ENCODE measurements around the gene CEP170B. TPM values are rescaled to one million over a fixed set of nuclear protein-coding genes. Genes with fewer than 3 reads are reported as not detected.
"Not testable (repeated sequence)": the region's sequence is repeated elsewhere in the genome, so short reads cannot be mapped to it uniquely, and the experiment has no call there.

The CEP170B gene
- total and polyA plus RNA-seq, 4 donors = 1.5 to 10.9 (median 6.7) TPM

GRCh38 chr14:104836171-104836935, 28.7 kb upstream of the CEP170B start:
- H3K9me3 ChIP-seq (ENCODE audit: control insufficient read depth in 4 of 4, low read length in 3 of 4); H3K36me3 ChIP-seq (ENCODE audit: control insufficient read depth in 4 of 4, insufficient read depth in 3 of 4, low read depth in 1 of 4, low read length in 3 of 4); H3K4me3 ChIP-seq (ENCODE audit: low read depth in 1 of 3, low read length in 3 of 3); H3K4me1 ChIP-seq (ENCODE audit: control insufficient read depth in 4 of 4, insufficient read depth in 4 of 4, low read length in 3 of 4); H3K27ac ChIP-seq (ENCODE audit: low read depth in 1 of 2, low read length in 2 of 2); H3K27me3 ChIP-seq (ENCODE audit: control insufficient read depth in 4 of 4, insufficient read depth in 4 of 4, low read length in 3 of 4); DNase-seq (ENCODE audit: low spot score); H3K9ac ChIP-seq (ENCODE audit: low read depth in 1 of 2, low read length in 2 of 2): not testable (repeated sequence)
- 95% methylated on average over 40 of the region's 41 CpGs for WGBS

- Histone ChIP-seq H3K4me1 (ENCODE audit: control insufficient read depth in 4 of 4, insufficient read depth in 4 of 4, low read length in 3 of 4) (peaks cover 5 to 16% (median 12%) of the 10 kb centered on the region in 4 donors), H3K36me3 (ENCODE audit: control insufficient read depth in 4 of 4, insufficient read depth in 3 of 4, low read depth in 1 of 4, low read length in 3 of 4) (no peaks in the 10 kb centered on the region), H3K4me3 (ENCODE audit: low read depth in 1 of 3, low read length in 3 of 3) (no peak overlapping the region), H3K27me3 (ENCODE audit: control insufficient read depth in 4 of 4, insufficient read depth in 4 of 4, low read length in 3 of 4) (peaks cover 0 to 11% (median 3%) of the 10 kb centered on the region in 4 donors), H3K9ac (ENCODE audit: low read depth in 1 of 2, low read length in 2 of 2) (no peak overlapping the region), H3K27ac (ENCODE audit: low read depth in 1 of 2, low read length in 2 of 2) (no peak overlapping the region), H3K9me3 (ENCODE audit: control insufficient read depth in 4 of 4, low read length in 3 of 4) (no peaks in the 10 kb centered on the region)
- 82% methylated on average over 1 of the region's 1 CpG for WGBS
- DNase-seq (ENCODE audit: low spot score) = no peak
- no peak for TF ChIP-seq FOXA1 (IDR thresholded peaks at IDR 0.05)
- no peak for TF ChIP-seq YY1 (IDR thresholded peaks at IDR 0.05)
- TF ChIP-seq, protein P1, sequence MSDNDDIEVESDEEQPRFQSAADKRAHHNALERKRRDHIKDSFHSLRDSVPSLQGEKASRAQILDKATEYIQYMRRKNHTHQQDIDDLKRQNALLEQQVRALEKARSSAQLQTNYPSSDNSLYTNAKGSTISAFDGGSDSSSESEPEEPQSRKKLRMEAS (IDR thresholded peaks at IDR 0.05) = no peak
- TF ChIP-seq SP1 (IDR thresholded peaks at IDR 0.05) = no peak
Observed at GRCh38 chr14:104841730-104842129, 23.3 kb upstream of the CEP170B start.

- H3K9me3 ChIP-seq (ENCODE audit: control insufficient read depth in 4 of 4, low read length in 3 of 4) = no peaks in the 10 kb centered on the region
- H3K36me3 ChIP-seq (ENCODE audit: control insufficient read depth in 4 of 4, insufficient read depth in 3 of 4, low read depth in 1 of 4, low read length in 3 of 4) = no peaks in the 10 kb centered on the region
- H3K27me3 ChIP-seq (ENCODE audit: control insufficient read depth in 4 of 4, insufficient read depth in 4 of 4, low read length in 3 of 4) = peaks cover 0 to 11% (median 3%) of the 10 kb centered on the region in 4 donors
- TF ChIP-seq, protein P1 (IDR thresholded peaks at IDR 0.05) = no peak
- TF ChIP-seq HNF4G (IDR thresholded peaks at IDR 0.05) (no peak), REST (IDR thresholded peaks at IDR 0.05) (no peak), FOXA1 (IDR thresholded peaks at IDR 0.05) (no peak), EGR1 (IDR thresholded peaks at IDR 0.05; ENCODE audit: low read depth in 2 of 2) (no peak), RAD21 (IDR thresholded peaks at IDR 0.05) (no peak), SP1 (IDR thresholded peaks at IDR 0.05) (no peak)
- TF ChIP-seq, protein P2, sequence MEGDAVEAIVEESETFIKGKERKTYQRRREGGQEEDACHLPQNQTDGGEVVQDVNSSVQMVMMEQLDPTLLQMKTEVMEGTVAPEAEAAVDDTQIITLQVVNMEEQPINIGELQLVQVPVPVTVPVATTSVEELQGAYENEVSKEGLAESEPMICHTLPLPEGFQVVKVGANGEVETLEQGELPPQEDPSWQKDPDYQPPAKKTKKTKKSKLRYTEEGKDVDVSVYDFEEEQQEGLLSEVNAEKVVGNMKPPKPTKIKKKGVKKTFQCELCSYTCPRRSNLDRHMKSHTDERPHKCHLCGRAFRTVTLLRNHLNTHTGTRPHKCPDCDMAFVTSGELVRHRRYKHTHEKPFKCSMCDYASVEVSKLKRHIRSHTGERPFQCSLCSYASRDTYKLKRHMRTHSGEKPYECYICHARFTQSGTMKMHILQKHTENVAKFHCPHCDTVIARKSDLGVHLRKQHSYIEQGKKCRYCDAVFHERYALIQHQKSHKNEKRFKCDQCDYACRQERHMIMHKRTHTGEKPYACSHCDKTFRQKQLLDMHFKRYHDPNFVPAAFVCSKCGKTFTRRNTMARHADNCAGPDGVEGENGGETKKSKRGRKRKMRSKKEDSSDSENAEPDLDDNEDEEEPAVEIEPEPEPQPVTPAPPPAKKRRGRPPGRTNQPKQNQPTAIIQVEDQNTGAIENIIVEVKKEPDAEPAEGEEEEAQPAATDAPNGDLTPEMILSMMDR (IDR thresholded peaks at IDR 0.05; ENCODE audit: low read depth, low read length, missing input control) = no peak
- WGBS = 42% methylated on average over 13 of the region's 13 CpGs
- no peak overlapping the region for H3K9ac ChIP-seq (ENCODE audit: low read depth in 1 of 2, low read length in 2 of 2)
- no peak for DNase-seq (ENCODE audit: low spot score)
- H3K4me3 ChIP-seq (ENCODE audit: low read depth in 1 of 3, low read length in 3 of 3) = peak overlapping the region in 1 of 3 donors; percentile 50
- peaks cover 5 to 16% (median 12%) of the 10 kb centered on the region in 4 donors for H3K4me1 ChIP-seq (ENCODE audit: control insufficient read depth in 4 of 4, insufficient read depth in 4 of 4, low read length in 3 of 4)
- H3K27ac ChIP-seq (ENCODE audit: low read depth in 1 of 2, low read length in 2 of 2) = no peak overlapping the region
Observed at GRCh38 chr14:104843006-104843405, 22.1 kb upstream of the CEP170B start.
